BLaER1 treated with 17β-estradiol and CSF1 and Interleukin-3, amounts not matched to agents 10 nM and 100 nM (cell line): ENCODE data around the gene BABAM2.

ENCODE experiments used
- H3K27ac ChIP-seq, 11 experiments: shearing (Covaris generic); formaldehyde crosslinking; 2 replicates each; pipeline ENCODE4 v1.8.1; 2022
- H3K27me3 ChIP-seq, 11 experiments: shearing (Covaris generic); formaldehyde crosslinking; 2 replicates each; pipeline ENCODE4 v1.8.1; 2022
- H3K36me3 ChIP-seq, 11 experiments: shearing (Covaris generic); formaldehyde crosslinking; 2 replicates each; pipeline ENCODE4 v1.8.1; 2022
- H3K4me1 ChIP-seq, 10 experiments: shearing (Covaris generic); formaldehyde crosslinking; 2 replicates each; pipeline ENCODE4 v1.8.1; 2022
- H3K4me2 ChIP-seq, 11 experiments: shearing (Covaris generic); formaldehyde crosslinking; 2 replicates each; pipeline ENCODE4 v1.8.1; 2022
- H3K4me3 ChIP-seq, 10 experiments: shearing (Covaris generic); formaldehyde crosslinking; 2 replicates each; pipeline ENCODE4 v1.8.1; 2022
- H3K9ac ChIP-seq, 11 experiments: shearing (Covaris generic); formaldehyde crosslinking; 2 replicates each; pipeline ENCODE4 v1.8.1; 2022
- H3K9me3 ChIP-seq, 11 experiments: shearing (Covaris generic); formaldehyde crosslinking; replicated peaks in 1 of 11; 2 replicates each; pipeline ENCODE4 v1.8.1; 2022
- H4K20me1 ChIP-seq, 11 experiments: shearing (Covaris generic); formaldehyde crosslinking; 2 replicates each; pipeline ENCODE4 v1.8.1; 2022
- Cebpa-rat ChIP-seq, 11 experiments: shearing (Covaris generic); IDR thresholded peaks; 2 replicates each; pipeline ENCODE4 v1.8.1; 2022

Gene BABAM2

GRCh38 chr2:28271919-28272250 is 381.4 kb downstream of the BABAM2 start:
- peaks cover 12 to 52% (median 30%) of the 10 kb centered on the region in 10 experiments for H3K4me1 ChIP-seq
- TF ChIP-seq Cebpa-rat (IDR thresholded peaks at IDR 0.05), result no peak
- peaks cover 0 to 9% (median 0%) of the 10 kb centered on the region in 11 experiments; a peak in 5 of 22 replicates for H3K36me3 ChIP-seq
- peak overlapping the region in 2 of 11 experiments; percentile 37 to 59; a peak in 3 of 22 replicates for H3K4me2 ChIP-seq
- H3K27me3 ChIP-seq, result no peaks in the 10 kb centered on the region
- H3K27ac ChIP-seq, result no peak overlapping the region
- H3K4me3 ChIP-seq, result no peak overlapping the region
- no peak overlapping the region for H3K9ac ChIP-seq
- H4K20me1 ChIP-seq, result no peaks in the 10 kb centered on the region
- H3K9me3 ChIP-seq, result no peaks in the 10 kb centered on the region

- H3K27me3 ChIP-seq, result no peaks in the 10 kb centered on the region
- H3K36me3 ChIP-seq, result peaks cover 0 to 9% (median 0%) of the 10 kb centered on the region in 11 experiments; a peak in 5 of 22 replicates
- H3K9me3 ChIP-seq, result no peaks in the 10 kb centered on the region
- H3K4me1 ChIP-seq, result peaks cover 8 to 53% (median 29%) of the 10 kb centered on the region in 10 experiments
- peak overlapping the region in 4 of 11 experiments; percentile 79 to 88 (median 81); a peak in 7 of 22 replicates for H3K4me2 ChIP-seq
- H3K4me3 ChIP-seq, result no peak overlapping the region
- H3K9ac ChIP-seq, result no peak overlapping the region
- H3K27ac ChIP-seq, result no peak overlapping the region
- H4K20me1 ChIP-seq, result no peaks in the 10 kb centered on the region
- no peak for TF ChIP-seq Cebpa-rat (IDR thresholded peaks at IDR 0.05)
These were observed 383.2 kb downstream of the BABAM2 start for GRCh38 chr2:28273751-28274150.

- no peak for TF ChIP-seq Cebpa-rat (IDR thresholded peaks at IDR 0.05)
- H3K4me1 ChIP-seq, result peaks cover 0 to 53% (median 25%) of the 10 kb centered on the region in 10 experiments; a peak in 13 of 20 replicates
- H3K9me3 ChIP-seq, result no peaks in the 10 kb centered on the region
- H3K27ac ChIP-seq, result peak overlapping the region in 2 of 11 experiments; percentile 39 to 41; a peak in 3 of 22 replicates
- no peak overlapping the region for H3K9ac ChIP-seq
- peak overlapping the region in 7 of 11 experiments; percentile 7 to 88 (median 79); a peak in 11 of 22 replicates for H3K4me2 ChIP-seq
- peaks cover 0 to 9% (median 0%) of the 10 kb centered on the region in 11 experiments; a peak in 5 of 22 replicates for H3K36me3 ChIP-seq
- H3K4me3 ChIP-seq, result no peak overlapping the region
- no peaks in the 10 kb centered on the region for H4K20me1 ChIP-seq
- no peaks in the 10 kb centered on the region for H3K27me3 ChIP-seq
These were observed 384.6 kb downstream of the BABAM2 start for GRCh38 chr2:28274911-28275685.

- TF ChIP-seq Cebpa-rat (IDR thresholded peaks at IDR 0.05), result no peak
- H4K20me1 ChIP-seq, result no peaks in the 10 kb centered on the region
- H3K9me3 ChIP-seq, result no peaks in the 10 kb centered on the region
- peaks cover 0 to 9% (median 0%) of the 10 kb centered on the region in 11 experiments; a peak in 5 of 22 replicates for H3K36me3 ChIP-seq
- no peak overlapping the region for H3K27ac ChIP-seq
- H3K27me3 ChIP-seq, result no peaks in the 10 kb centered on the region
- peak overlapping the region in 5 of 11 experiments; percentile 5 to 88 (median 80); a peak in 8 of 22 replicates for H3K4me2 ChIP-seq
- H3K9ac ChIP-seq, result no peak overlapping the region
- H3K4me1 ChIP-seq, result peaks cover 0 to 48% (median 24%) of the 10 kb centered on the region in 10 experiments; a peak in 13 of 20 replicates
- H3K4me3 ChIP-seq, result no peak overlapping the region
These were observed 385.6 kb downstream of the BABAM2 start for GRCh38 chr2:28276076-28276618.

- H3K4me1 ChIP-seq, result peaks cover 0 to 43% (median 19%) of the 10 kb centered on the region in 10 experiments; a peak in 13 of 20 replicates
- no peak overlapping the region for H3K27ac ChIP-seq
- H3K9me3 ChIP-seq, result no peaks in the 10 kb centered on the region
- H3K4me2 ChIP-seq, result peak overlapping the region in 2 of 11 experiments; percentile 80 to 88; a peak in 1 of 22 replicates
- peaks cover 0 to 9% (median 0%) of the 10 kb centered on the region in 11 experiments; a peak in 5 of 22 replicates for H3K36me3 ChIP-seq
- no peak overlapping the region for H3K4me3 ChIP-seq
- no peaks in the 10 kb centered on the region for H4K20me1 ChIP-seq
- no peak overlapping the region for H3K9ac ChIP-seq
- no peaks in the 10 kb centered on the region for H3K27me3 ChIP-seq
- TF ChIP-seq Cebpa-rat (IDR thresholded peaks at IDR 0.05), result no peak
These were observed 386.3 kb downstream of the BABAM2 start for GRCh38 chr2:28276807-28277206.

GRCh38 chr2:28277466-28277865 is 386.9 kb downstream of the BABAM2 start:
- TF ChIP-seq Cebpa-rat (IDR thresholded peaks at IDR 0.05), result no peak
- Histone ChIP-seq H3K4me1 (peaks cover 0 to 43% (median 19%) of the 10 kb centered on the region in 10 experiments; a peak in 13 of 20 replicates), H3K4me2 (no peak overlapping the region), H4K20me1 (no peaks in the 10 kb centered on the region), H3K9me3 (no peaks in the 10 kb centered on the region), H3K4me3 (no peak overlapping the region), H3K27me3 (no peaks in the 10 kb centered on the region), H3K27ac (no peak overlapping the region), H3K36me3 (peaks cover 0 to 7% (median 0%) of the 10 kb centered on the region in 11 experiments; a peak in 5 of 22 replicates), H3K9ac (no peak overlapping the region)

- H3K36me3 ChIP-seq, result peaks cover 0 to 7% (median 0%) of the 10 kb centered on the region in 11 experiments; a peak in 2 of 22 replicates
- no peaks in the 10 kb centered on the region for H4K20me1 ChIP-seq
- peaks cover 0 to 27% (median 18%) of the 10 kb centered on the region in 10 experiments; a peak in 13 of 20 replicates for H3K4me1 ChIP-seq
- H3K4me3 ChIP-seq, result no peak overlapping the region
- no peak overlapping the region for H3K27ac ChIP-seq
- no peaks in the 10 kb centered on the region for H3K27me3 ChIP-seq
- H3K9ac ChIP-seq, result no peak overlapping the region
- TF ChIP-seq Cebpa-rat (IDR thresholded peaks at IDR 0.05), result no peak
- no peaks in the 10 kb centered on the region for H3K9me3 ChIP-seq
- no peak overlapping the region for H3K4me2 ChIP-seq
These were observed 388.8 kb downstream of the BABAM2 start for GRCh38 chr2:28279371-28279770.

- H3K4me1 ChIP-seq, result peaks cover 0 to 14% (median 8%) of the 10 kb centered on the region in 10 experiments; a peak in 11 of 20 replicates
- H3K27ac ChIP-seq, result no peak overlapping the region
- peaks cover 0 to 7% (median 0%) of the 10 kb centered on the region in 11 experiments; a peak in 2 of 22 replicates for H3K36me3 ChIP-seq
- no peaks in the 10 kb centered on the region for H3K27me3 ChIP-seq
- H3K4me3 ChIP-seq, result no peak overlapping the region
- no peaks in the 10 kb centered on the region for H3K9me3 ChIP-seq
- no peak overlapping the region for H3K4me2 ChIP-seq
- H4K20me1 ChIP-seq, result no peaks in the 10 kb centered on the region
- H3K9ac ChIP-seq, result no peak overlapping the region
- no peak for TF ChIP-seq Cebpa-rat (IDR thresholded peaks at IDR 0.05)
These were observed 390.1 kb downstream of the BABAM2 start for GRCh38 chr2:28280619-28281018.

GRCh38 chr2:28281739-28282138 is 391.2 kb downstream of the BABAM2 start:
- Histone ChIP-seq H3K4me2 (no peak overlapping the region), H3K4me1 (peaks cover 0 to 7% (median 0%) of the 10 kb centered on the region in 10 experiments; a peak in 7 of 20 replicates)

More at GRCh38 chr2:28281739-28282138, 391.2 kb downstream of the BABAM2 start:
- H3K27me3 ChIP-seq, result no peaks in the 10 kb centered on the region
- peaks cover 0 to 6% (median 0%) of the 10 kb centered on the region in 11 experiments; a peak in 2 of 22 replicates for H3K36me3 ChIP-seq
- H3K9ac ChIP-seq, result no peak overlapping the region
- no peak for TF ChIP-seq Cebpa-rat (IDR thresholded peaks at IDR 0.05)
- no peak overlapping the region for H3K4me3 ChIP-seq
- H3K27ac ChIP-seq, result no peak overlapping the region
- H3K9me3 ChIP-seq, result no peaks in the 10 kb centered on the region
- no peaks in the 10 kb centered on the region for H4K20me1 ChIP-seq
